Measurements from ENCODE around the gene METTL16.

The METTL16 gene

DNA sequence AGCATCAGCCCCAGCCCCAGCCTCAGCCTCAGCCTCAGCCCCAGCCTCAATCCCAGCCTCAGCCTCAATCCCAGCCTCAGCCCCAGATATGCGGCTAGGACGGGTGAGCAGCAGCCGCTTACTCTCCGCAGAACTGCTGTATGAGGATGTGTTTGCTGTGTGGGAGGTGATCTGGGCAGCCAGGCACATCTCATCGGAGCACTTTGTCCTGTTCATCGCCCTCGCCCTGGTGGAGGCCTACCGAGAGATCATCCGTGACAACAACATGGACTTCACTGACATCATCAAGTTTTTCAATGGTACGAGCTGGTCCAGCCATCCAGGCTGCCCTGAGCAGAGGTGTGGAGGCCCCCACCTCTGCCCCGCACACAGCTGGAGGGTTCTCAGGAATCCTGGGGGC, 132.8 kb downstream of the METTL16 start:
- DNase-seq = no peak

DNA sequence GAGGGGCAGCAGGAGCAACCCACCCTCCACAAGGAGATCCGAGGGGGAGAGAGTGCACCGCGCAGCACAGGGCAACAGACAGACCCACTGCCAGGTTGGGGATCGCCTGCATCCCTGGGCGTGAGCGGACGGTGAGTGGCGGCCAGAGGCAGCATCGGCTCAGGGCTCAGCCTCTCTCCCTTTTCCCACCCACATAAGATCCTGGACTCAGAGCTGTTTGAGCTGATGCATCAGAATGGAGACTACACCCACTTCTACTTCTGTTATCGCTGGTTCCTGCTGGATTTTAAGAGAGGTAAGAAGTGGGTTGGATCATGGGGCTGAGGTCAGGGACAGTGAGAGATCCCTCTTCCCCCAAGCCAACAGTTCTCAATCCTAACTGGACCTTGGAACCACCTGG, 134.0 kb downstream of the METTL16 start:
- DNase-seq = no peak

GRCh38 chr17:2376107-2376506, 135.6 kb downstream of the METTL16 start:
- DNase-seq = no peak

DNA sequence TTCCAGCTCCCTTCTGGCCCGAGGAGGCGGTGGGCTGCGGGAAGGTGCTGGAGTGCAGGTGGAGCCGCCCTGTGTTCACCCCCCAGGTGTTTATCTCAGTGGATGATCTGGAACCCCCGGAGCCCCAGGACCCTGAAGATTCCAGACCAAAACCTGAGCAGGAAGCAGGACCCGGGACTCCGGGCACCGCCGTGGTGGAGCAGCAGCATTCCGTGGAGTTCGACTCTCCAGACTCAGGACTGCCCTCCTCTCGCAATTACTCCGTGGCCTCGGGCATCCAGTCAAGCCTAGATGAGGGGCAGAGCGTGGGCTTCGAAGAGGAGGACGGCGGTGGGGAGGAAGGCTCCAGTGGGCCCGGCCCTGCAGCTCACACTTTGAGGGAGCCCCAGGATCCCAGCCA, 136.3 kb downstream of the METTL16 start:
- no peak for DNase-seq

GRCh38 chr17:2374549-2375285, 137.0 kb downstream of the METTL16 start:
- no peak for DNase-seq

DNA sequence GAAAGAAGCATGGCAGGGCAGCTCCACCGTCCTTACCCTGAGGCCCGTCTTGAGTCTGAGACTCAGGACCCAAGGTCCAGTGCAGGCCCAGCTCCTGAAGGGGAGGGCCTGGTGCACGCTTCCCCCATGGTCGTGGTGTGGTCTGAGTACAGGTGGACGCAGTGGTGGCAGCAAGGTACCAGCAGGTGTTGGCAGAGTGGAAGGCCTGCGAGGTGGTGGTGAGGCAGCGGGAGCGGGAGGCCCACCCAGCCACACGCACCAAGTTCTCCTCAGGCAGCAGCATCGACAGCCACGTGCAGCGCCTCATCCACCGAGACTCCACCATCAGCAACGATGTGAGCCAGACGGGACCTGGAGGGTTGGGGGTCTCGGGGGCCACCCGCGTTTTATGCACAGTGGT, 138.5 kb downstream of the METTL16 start:
- DNase-seq = no peak

- DNase-seq = no peak
Observed at GRCh38 chr17:2372681-2373080, 139.0 kb downstream of the METTL16 start.

DNA sequence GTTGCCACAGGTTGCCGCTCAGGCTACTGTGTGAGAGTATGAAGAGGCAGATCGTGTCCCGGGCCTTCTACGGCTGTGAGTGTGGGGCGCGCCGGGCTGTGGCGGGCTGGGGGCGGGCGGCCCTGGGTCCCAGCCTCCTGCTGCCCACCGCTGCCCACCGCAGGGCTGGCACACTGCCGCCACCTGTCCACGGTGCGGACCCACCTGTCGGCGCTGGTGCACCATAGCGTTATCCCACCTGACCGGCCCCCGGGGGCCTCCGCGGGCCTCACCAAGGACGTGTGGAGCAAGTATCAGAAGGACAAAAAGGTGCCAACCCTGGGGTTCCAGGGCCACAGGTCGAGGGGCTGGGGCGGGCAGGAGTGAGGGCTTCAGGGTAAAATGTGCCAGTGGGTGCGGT, 139.5 kb downstream of the METTL16 start:
- DNase-seq = no peak

DNA sequence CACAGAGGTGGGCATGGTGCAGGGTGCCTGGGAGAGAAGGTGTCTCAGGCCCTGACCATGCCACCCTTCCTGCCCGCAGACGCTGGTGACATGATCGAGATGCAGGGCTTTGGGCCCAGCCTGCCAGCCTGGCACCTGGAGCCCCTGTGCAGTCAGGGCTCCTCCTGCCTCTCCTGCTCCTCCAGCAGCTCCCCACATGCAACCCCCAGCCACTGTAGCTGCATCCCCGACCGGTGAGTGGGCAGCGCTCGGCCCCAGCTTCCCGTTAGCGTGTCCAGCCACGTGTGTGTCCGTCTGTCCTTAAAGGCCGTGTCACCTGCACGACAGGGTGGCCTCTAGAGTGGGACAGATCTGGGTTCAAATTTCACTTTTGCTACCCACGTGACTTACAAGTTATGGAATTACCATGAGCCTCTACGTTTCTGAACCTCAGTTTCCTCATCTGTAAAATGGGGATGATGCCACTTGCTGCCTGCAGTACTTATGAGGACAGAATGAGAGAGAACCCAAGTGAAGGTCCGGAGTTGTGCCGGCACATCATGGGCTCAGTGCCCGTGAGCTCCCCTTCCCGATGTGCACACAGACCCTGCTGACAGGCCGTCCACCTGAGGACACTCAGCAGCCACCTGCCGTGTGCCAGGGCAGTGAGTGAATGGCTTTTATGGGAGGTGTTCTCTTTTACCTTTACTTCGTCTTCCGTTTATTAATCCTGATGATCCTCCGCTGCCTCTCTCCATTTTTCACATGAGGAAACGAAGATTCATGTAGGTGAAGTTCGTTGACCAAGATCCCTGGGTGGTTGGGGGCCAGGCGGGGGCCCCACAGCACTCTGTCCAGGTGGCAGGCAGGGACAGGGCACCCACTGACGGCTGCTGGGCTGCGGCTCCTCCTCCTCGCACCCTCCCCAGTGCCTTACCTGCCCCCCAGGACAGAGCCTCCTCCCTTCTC, 140.2 kb downstream of the METTL16 start:
- no peak for DNase-seq

GRCh38 chr17:2370211-2370589, 141.5 kb downstream of the METTL16 start:
- no peak for DNase-seq

- DNase-seq = no peak
Observed at GRCh38 chr17:2369551-2370210, 142.0 kb downstream of the METTL16 start.

- no peak for DNase-seq
Observed at GRCh38 chr17:2369039-2369438, 142.6 kb downstream of the METTL16 start.

DNA sequence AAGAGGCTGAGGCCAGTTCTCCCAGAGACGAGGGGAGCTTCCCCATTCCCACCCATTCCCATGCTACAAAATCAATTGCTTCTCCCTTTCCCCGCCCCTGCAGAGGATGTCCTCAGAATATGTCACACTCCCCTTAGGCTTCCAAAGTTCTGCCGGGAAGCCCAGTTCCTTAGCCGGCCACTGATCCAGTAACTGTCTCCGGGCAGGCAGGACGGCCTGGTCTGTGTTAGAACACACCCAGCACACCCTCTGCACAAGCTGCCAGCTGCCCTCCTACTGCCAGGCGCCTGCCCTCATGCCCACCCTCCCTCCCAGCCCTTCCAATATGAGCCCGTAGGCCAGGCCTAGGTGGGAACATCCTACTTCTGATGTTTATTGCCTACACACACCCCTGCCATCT, 143.3 kb downstream of the METTL16 start:
- DNase-seq = no peak

- DNase-seq = no peak
Observed at GRCh38 chr17:2366747-2367494, 144.8 kb downstream of the METTL16 start.

All from NCI-H187 treated with DMSO at 0.1 percent for 48 hours (cell line).